ENCODE measurements around the gene KDM2A.
A peak's percentile ranks its signal among the peaks of the same experiment; 100 is the strongest.
"Not testable (repeated sequence)": the region's sequence is repeated elsewhere in the genome, so short reads cannot be mapped to it uniquely, and the experiment has no call there.

Gene KDM2A

GRCh38 chr11:67118181-67118766, 789 bp upstream of the KDM2A start:
- DNase-seq: peak; percentile 45

DNA sequence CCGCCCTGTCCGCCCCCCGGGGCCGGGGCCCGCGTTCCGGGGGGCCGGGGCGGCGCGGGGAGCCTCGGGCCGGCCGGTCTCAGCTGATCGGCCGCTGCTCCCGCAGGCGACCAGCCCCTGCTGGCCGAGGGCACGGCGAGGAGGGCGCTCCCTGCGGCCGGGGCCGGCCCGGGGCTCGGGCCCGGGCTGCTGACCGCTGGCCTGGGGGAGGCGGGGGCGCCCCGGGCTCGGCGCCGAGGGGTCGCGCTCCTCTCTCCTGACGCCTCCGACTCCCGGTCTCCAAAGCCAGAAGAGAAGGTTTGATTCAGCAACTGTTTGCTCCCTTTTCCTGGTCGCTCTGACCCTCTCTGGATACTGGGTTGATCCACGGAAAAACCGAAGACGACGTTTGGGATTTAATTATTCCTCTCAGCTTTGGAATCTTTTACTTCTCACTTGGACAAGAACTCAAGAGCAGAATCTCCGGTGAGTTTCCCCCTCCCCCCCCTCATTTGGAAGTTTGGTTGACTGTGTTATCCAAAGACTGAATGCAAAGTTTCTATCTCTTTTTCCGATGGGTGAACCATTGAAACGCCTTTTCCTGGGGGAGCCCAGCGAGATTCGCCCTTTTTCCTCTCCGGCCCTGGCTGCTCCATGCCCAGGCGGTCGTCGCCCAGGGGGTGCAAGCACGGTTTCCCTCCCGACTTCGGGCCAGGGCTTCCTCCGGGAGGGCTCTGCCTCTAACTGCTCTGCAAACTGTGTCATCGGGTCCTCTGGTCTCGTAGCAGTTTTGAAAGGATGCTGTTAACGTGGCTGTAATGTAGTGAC, 725 bp downstream of the KDM2A start:
- DNase-seq: no peak

DNA sequence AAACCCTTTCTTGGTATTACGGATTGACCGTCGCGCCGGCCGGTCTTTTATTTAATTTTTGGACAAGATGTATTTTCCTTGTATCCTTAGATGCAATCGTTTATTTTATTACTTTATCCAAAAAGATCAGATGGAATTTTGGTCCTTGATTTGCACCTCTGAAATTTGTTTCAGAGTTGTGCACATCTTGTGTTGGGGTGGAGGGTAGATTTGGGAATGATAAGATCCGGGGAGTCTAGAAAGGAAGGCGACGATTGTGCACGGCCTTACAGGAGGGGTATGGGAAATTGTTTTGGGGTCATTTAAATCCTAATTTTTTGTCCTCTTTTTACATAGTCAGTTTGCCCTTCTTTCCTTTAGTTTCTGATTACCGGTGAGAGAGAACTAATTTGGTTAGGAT, 1.4 kb downstream of the KDM2A start:
- no peak for DNase-seq

- DNase-seq: no peak
These were observed 2.0 kb downstream of the KDM2A start for GRCh38 chr11:67120881-67121710.

- not testable (repeated sequence) for DNase-seq
These were observed 4.7 kb downstream of the KDM2A start for GRCh38 chr11:67123801-67124200.

GRCh38 chr11:67126243-67126642, 7.2 kb downstream of the KDM2A start:
- not testable (repeated sequence) for DNase-seq

GRCh38 chr11:67126986-67127385, 7.9 kb downstream of the KDM2A start:
- no peak for DNase-seq

DNA sequence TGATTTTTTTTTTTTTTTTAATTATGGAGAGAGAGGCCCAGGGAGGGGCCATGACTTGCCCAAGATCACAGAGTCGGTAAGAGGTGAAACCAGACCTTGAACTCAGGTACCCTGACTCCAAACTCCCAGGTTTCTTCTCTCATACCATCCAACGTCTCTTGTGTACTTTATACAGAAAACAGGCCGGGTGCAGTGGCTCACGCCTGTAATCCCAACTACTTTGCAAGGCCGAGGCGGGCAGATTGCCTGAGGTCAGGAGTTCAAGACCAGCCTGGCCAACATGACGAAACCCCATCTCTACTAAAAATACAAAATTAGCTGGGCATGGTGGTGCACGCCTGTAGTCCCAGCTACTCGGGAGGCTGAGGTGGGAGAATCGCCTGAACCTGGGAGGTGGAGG, 11.8 kb downstream of the KDM2A start:
- DNase-seq: not testable (repeated sequence)

GRCh38 chr11:67136156-67136555, 17.1 kb downstream of the KDM2A start:
- no peak for DNase-seq

GRCh38 chr11:67138922-67139321, 19.9 kb downstream of the KDM2A start:
- no peak for DNase-seq

- no peak for DNase-seq
These were observed 27.6 kb downstream of the KDM2A start for GRCh38 chr11:67146516-67147226.

GRCh38 chr11:67153971-67154370, 34.9 kb downstream of the KDM2A start:
- DNase-seq: no peak

DNA sequence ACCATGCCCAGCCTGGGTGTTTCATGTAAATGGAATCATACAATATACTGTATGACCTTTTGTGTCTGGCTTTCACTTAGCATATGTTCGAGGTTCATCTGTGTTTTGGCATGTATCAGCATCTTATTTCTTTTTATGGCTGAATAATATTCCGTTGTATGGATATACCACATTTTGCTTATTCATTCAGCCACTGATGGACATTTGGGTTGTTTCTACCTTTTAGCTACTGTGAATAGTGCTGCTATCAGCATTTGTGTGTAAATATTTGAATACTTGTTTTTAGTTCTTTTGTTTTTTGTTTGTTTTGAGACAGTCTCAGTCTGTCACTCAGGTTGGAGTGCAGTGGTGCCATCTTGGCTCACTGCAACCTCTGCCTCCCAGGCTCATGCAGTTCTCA, 35.7 kb downstream of the KDM2A start:
- DNase-seq: no peak

DNA sequence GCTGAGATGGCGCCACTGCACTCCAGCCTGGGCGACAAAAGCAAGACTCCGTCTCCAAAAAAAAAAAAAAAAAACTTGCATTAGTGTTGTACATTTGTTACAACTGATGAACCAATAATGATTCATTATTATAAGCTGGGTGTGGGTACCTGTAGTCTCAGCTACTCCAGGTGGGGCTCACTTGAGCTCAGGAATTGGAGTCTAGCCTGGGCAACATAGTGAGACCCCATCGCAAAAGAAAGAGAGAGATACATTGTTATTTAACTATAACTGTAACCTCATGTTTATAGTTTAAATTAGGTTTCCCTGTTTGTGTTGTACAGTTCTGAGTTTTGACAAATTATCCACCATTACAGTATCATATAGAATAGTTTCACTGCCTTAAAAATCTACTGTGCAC, 38.6 kb downstream of the KDM2A start:
- DNase-seq: no peak

- no peak for DNase-seq
These were observed 39.2 kb downstream of the KDM2A start for GRCh38 chr11:67158221-67158620.

DNA sequence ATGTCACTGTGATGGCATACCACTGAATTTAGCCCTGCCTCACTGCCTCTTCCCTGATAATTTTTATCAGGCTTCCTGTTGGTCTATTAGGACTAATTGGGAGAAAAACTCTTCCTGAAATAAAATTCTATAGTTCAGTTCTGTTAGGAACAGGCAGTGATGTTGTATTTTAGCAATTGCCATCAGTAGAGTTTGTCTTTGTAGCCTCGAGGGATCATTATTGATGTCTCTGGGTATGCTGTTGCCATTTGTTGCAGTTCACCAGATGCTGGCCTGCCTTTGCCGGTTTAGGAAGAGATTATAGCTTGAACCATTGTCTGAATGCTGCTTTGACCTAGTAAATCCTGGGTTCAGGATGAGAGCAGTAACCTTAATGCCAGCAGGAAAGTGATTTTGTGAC, 41.0 kb downstream of the KDM2A start:
- no peak for DNase-seq

GRCh38 chr11:67160872-67161783, 42.1 kb downstream of the KDM2A start:
- DNase-seq: no peak

GRCh38 chr11:67163006-67163405, 43.9 kb downstream of the KDM2A start:
- no peak for DNase-seq

- no peak for DNase-seq
These were observed 46.6 kb downstream of the KDM2A start for GRCh38 chr11:67165623-67166022.

DNA sequence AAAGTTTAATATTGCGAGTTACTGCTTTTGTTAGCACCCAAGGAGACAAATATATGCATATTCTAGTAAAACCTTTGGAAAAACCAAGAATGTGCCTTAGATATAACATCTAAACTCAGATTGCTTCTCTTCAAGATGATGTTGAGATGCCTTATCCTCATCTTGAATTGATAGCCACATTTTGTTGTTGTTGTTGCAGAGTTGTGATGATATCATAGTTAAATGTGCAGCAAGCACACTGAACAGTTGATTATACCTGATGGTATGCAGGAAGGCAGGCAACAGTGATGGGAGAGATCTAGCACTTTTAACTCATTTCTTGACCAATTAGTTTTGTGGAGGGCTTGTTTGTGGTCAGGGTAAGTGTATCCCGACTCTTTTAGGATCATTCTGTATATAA, 48.0 kb downstream of the KDM2A start:
- no peak for DNase-seq

DNA sequence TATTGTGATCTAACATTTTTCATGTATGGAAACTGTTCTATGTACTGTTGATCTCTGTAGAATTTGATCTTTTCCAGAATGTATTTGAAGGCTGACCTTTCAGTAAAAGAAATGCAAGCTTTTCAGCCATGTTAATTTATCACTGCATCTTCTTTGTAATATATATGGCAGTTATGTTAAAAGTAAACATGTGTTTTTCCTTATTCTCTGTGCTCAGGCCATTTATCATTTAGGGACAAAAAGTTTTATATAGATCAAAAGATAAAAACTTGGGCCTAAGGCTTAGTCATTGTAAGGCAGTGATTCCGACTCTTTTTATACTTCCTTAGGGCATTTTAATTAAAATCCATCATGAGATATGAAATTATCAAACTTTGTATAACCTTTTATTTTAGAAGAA, 48.7 kb downstream of the KDM2A start:
- no peak for DNase-seq

DNA sequence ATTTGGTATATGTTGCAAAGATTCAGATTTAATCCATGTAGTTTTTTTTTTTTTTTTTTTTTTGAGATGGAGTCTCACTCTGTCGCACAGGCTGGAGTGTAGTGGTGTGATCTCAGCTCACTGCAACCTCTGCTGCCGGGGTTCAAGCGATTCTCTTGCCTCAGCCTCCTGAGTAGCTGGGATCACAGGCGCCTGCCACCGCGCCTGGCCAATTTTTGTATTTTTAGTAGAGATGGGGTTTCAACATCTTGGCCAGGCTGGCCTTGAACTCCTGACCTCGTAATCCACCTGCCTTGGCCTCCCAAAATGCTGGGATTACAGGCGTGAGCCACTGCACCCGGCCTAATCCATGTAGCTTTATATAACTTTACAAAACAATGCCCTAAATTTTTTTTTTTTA, 49.8 kb downstream of the KDM2A start:
- DNase-seq: not testable (repeated sequence)

All from activated CD4-positive, alpha-beta T cell treated with anti-CD3 and anti-CD28 coated beads for 1 hour (primary cell).